ENCODE results near the gene MYCBP2.

DNA sequence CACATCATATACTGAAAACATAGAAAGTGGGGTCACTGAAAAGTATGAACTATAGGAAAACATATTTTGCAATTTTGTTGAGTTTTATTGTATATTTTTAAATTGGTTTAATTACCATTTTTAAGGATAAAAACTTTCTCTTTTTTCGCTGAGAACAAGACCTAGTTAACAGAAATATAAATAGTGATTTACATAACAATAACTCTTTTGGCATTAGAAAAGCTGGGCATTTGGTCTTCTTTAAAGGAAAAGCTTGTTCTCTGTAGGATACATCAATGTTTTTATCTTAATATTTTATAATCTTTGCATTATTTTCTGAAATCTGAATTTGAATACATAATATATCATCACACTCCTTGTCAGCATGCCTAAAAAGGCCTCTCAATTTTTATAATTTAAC lies 47.4 kb upstream of the MYCBP2 start:
- TF ChIP-seq, protein P1, sequence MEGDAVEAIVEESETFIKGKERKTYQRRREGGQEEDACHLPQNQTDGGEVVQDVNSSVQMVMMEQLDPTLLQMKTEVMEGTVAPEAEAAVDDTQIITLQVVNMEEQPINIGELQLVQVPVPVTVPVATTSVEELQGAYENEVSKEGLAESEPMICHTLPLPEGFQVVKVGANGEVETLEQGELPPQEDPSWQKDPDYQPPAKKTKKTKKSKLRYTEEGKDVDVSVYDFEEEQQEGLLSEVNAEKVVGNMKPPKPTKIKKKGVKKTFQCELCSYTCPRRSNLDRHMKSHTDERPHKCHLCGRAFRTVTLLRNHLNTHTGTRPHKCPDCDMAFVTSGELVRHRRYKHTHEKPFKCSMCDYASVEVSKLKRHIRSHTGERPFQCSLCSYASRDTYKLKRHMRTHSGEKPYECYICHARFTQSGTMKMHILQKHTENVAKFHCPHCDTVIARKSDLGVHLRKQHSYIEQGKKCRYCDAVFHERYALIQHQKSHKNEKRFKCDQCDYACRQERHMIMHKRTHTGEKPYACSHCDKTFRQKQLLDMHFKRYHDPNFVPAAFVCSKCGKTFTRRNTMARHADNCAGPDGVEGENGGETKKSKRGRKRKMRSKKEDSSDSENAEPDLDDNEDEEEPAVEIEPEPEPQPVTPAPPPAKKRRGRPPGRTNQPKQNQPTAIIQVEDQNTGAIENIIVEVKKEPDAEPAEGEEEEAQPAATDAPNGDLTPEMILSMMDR (IDR thresholded peaks at IDR 0.05; ENCODE audit: insufficient read depth, low read length, poor library complexity, severe bottlenecking): no peak
- TF ChIP-seq EZH2phosphoT487 (conservative IDR thresholded peaks at IDR 0.05; ENCODE audit: low read length): no peak
